Prostate gland (tissue), 2 donors: ENCODE data around the gene CLEC3B. TPM values are rescaled to one million over a fixed set of nuclear protein-coding genes. Genes with fewer than 3 reads are reported as not detected.

ENCODE experiments used
- DNase-seq: peaks from one replicate; pipeline ENCODE4 v3.0.0-alpha.2; 2019; ENCODE audit warnings: low spot score
- H3K27ac ChIP-seq, 2 donors: fragments of 200-600 bp; sonication (generic); 2 replicates each; pipeline ENCODE4 v1.5.1; 2017 to 2019
- H3K27me3 ChIP-seq: fragments of 200-600 bp; sonication (generic); replicated peaks from 2 replicates; pipeline ENCODE4 v1.5.1; 2019; ENCODE audit not compliant: insufficient read depth
- H3K36me3 ChIP-seq, 2 donors: fragments of 200-600 bp; sonication (generic); 1 replicate in 1 of 2; 2 replicates in 1 of 2; pipeline versions ENCODE4 v1.5.1 to v1.8.1; 2017 to 2019
- H3K4me1 ChIP-seq: fragments of 200-600 bp; sonication (generic); replicated peaks from 2 replicates; pipeline ENCODE4 v1.5.1; 2019
- H3K4me3 ChIP-seq, 2 donors: fragments of 200-600 bp; sonication (generic); 2 replicates each; pipeline ENCODE4 v1.5.1; 2017 to 2019
- H3K9me3 ChIP-seq: fragments of 200-600 bp; sonication (generic); 2 replicates; pipeline ENCODE4 v1.5.1; 2017
- POLR2A ChIP-seq: fragments of 450-650 bp; IDR thresholded peaks from one replicate; pipeline ENCODE4 v1.6.1; 2016; ENCODE audit warnings: antibody characterized with exemption, mild to moderate bottlenecking
- POLR2AphosphoS5 ChIP-seq: sonication (generic); formaldehyde crosslinking; IDR thresholded peaks from one replicate; pipeline ENCODE4 v1.6.1; 2017; ENCODE audit warnings: antibody characterized with exemption
- WGBS: methylation state at CpG from one replicate; pipeline ENCODE4 v1.1.5; 2018; 5-methylcytosine and 5-hydroxymethylcytosine counted together
- intact Hi-C: fragments of 100-400 bp; cut with DNase I; formaldehyde crosslinking; loops from one replicate; pipeline ENCODE4 v1.14.2; 2022
- total RNA-seq, 2 donors: library from RNA; depleted of rRNA; stranded (reverse); fragments of >200 nt; gene quantifications; one replicate each; pipeline ENCODE4 v1.1.0, GENCODE V29; 2016
- TF ChIP-seq, protein P1 (sequence below), 4 experiments: fragments of 200-600 bp in 2 of 4; fragments of 450-650 bp in 2 of 4; sonication (generic) in 2 of 4; IDR thresholded peaks; 1 replicate in 3 of 4; 2 replicates in 1 of 4; pipeline ENCODE4 v1.5.1; 2016 to 2019; ENCODE audit warnings: antibody characterized with exemption in 4 of 4, mild to moderate bottlenecking in 2 of 4, moderate library complexity in 2 of 4

Gene CLEC3B
- total RNA-seq, 2 donors from 2014 or later, result 16.0 to 61.1 TPM

DNA sequence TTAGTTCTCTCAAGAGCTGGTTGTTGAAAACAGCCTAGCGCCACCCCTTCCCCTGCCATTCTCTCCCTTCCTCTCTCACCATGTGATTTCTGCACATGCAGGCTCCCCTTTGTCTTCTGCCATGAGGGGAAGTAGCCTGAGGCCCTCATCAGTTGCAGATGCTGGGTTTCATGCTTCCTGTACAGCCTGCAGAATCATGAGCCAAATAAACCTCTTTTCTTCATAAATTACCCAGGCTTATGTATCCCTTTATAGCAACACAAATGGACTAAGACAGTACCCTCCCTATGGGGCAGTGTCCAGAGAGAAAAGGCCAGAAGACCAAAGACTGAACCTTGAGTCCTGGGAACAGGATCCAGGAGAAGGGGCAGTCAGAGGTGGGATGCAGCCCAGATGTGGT is 54.7 kb downstream of the CLEC3B start:
- no peaks in the 10 kb centered on the region for H3K9me3 ChIP-seq
- H3K27me3 ChIP-seq, result no peaks in the 10 kb centered on the region
- H3K27ac ChIP-seq, result no peak overlapping the region
- H3K4me1 ChIP-seq, result no peaks in the 10 kb centered on the region
- intact Hi-C loops, result no loop called here
- TF ChIP-seq, protein P1, sequence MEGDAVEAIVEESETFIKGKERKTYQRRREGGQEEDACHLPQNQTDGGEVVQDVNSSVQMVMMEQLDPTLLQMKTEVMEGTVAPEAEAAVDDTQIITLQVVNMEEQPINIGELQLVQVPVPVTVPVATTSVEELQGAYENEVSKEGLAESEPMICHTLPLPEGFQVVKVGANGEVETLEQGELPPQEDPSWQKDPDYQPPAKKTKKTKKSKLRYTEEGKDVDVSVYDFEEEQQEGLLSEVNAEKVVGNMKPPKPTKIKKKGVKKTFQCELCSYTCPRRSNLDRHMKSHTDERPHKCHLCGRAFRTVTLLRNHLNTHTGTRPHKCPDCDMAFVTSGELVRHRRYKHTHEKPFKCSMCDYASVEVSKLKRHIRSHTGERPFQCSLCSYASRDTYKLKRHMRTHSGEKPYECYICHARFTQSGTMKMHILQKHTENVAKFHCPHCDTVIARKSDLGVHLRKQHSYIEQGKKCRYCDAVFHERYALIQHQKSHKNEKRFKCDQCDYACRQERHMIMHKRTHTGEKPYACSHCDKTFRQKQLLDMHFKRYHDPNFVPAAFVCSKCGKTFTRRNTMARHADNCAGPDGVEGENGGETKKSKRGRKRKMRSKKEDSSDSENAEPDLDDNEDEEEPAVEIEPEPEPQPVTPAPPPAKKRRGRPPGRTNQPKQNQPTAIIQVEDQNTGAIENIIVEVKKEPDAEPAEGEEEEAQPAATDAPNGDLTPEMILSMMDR (IDR thresholded peaks at IDR 0.05), result no peak
- TF ChIP-seq POLR2A (no peak), POLR2AphosphoS5 (no peak)
- 83% methylated on average over 1 of the region's 1 CpG for WGBS
- no peak overlapping the region for H3K4me3 ChIP-seq
- H3K36me3 ChIP-seq, result no peaks in the 10 kb centered on the region
- DNase-seq, result no peak

DNA sequence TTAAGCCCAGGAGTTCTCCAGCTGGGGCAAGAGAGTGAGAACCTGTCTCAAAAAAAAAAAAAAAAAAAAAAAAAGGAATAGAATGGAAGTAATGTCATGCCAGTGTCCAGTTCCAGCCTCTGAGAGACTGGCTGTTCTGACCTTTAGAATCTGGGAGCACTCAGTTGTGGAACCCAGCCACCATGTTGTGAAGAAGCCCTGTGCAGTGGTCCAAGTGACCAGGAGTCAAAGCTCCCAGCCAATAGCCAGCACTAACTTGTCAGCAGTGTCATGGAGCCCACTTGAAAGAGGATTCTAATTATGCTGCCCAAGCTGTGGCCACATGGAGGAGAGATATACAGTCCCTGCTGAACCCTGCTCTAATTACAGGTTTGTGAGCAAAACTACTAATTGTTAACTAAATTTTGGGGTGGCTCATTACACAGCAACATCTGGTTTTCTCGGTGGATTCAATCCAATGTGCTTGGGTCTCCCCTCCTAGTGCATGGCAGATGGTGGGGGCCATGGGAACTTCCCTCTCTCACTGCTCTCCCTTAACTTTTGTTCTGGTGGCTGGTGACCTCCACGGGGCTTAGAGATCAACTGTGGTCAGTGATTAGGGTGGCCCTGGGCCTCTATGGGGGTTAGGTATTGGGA is 55.5 kb downstream of the CLEC3B start:
- WGBS, result 83% methylated on average over 2 of the region's 2 CpGs
- H3K27ac ChIP-seq, result no peak overlapping the region
- no peak overlapping the region for H3K4me3 ChIP-seq
- H3K4me1 ChIP-seq, result no peaks in the 10 kb centered on the region
- intact Hi-C loops, result no loop called here
- no peaks in the 10 kb centered on the region for H3K36me3 ChIP-seq
- TF ChIP-seq, protein P1 (IDR thresholded peaks at IDR 0.05), result no peak
- no peak for TF ChIP-seq POLR2A
- TF ChIP-seq POLR2AphosphoS5, result no peak
- H3K27me3 ChIP-seq, result no peaks in the 10 kb centered on the region
- DNase-seq, result no peak
- H3K9me3 ChIP-seq, result no peaks in the 10 kb centered on the region

DNA sequence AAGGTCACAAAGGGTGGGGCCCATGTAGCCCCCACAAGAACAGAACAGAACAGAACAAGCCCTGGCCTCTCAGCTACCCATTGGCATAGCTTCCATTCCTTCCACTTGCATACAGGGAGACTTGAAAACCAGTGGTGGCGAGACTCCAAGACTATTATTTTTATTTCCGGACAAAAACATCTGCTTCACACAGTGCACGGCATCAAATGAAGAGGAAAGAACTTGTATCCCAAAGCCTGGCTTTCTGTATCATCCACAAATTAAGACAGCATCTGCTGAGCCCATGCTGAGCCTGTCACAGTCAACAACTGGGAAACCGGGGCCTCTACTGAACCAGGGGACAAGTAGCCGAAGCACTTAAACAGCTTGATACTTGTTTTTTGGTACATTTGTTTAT is 56.0 kb downstream of the CLEC3B start:
- no peak overlapping the region for H3K27ac ChIP-seq
- WGBS, result 65% methylated on average over 5 of the region's 5 CpGs
- H3K4me3 ChIP-seq, result no peak overlapping the region
- no peaks in the 10 kb centered on the region for H3K9me3 ChIP-seq
- intact Hi-C loops, result no loop called here
- no peaks in the 10 kb centered on the region for H3K36me3 ChIP-seq
- no peaks in the 10 kb centered on the region for H3K27me3 ChIP-seq
- DNase-seq, result no peak
- H3K4me1 ChIP-seq, result no peaks in the 10 kb centered on the region
- no peak for TF ChIP-seq POLR2AphosphoS5
- TF ChIP-seq POLR2A, result no peak
- TF ChIP-seq, protein P1 (IDR thresholded peaks at IDR 0.05), result no peak

DNA sequence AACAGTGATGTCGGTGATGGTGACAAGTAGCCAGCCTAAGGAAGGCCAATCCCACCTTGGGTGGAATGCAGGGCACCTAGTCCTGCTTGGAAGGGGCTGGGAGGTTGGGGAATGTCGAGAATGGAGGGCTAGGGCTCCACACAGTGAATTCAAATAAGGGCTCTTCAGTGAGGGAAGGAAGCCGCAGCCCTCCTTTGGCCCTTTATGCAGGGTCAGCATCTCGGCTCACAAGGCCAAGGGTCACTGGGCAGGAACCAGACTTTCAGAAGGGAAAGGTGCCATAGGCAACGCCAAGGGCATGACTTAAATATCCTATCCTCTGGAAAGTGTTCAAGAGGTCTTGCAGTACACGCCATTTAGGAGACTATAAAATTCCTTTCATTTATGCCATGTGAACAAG is 56.9 kb downstream of the CLEC3B start:
- WGBS, result 66% methylated on average over 6 of the region's 6 CpGs
- no peak overlapping the region for H3K4me3 ChIP-seq
- TF ChIP-seq POLR2A, result no peak
- TF ChIP-seq POLR2AphosphoS5, result no peak
- TF ChIP-seq, protein P1 (IDR thresholded peaks at IDR 0.05), result no peak
- no peaks in the 10 kb centered on the region for H3K9me3 ChIP-seq
- H3K4me1 ChIP-seq, result no peaks in the 10 kb centered on the region
- intact Hi-C loops, result no loop called here
- no peak overlapping the region for H3K27ac ChIP-seq
- no peaks in the 10 kb centered on the region for H3K27me3 ChIP-seq
- no peak for DNase-seq
- H3K36me3 ChIP-seq, result no peaks in the 10 kb centered on the region

DNA sequence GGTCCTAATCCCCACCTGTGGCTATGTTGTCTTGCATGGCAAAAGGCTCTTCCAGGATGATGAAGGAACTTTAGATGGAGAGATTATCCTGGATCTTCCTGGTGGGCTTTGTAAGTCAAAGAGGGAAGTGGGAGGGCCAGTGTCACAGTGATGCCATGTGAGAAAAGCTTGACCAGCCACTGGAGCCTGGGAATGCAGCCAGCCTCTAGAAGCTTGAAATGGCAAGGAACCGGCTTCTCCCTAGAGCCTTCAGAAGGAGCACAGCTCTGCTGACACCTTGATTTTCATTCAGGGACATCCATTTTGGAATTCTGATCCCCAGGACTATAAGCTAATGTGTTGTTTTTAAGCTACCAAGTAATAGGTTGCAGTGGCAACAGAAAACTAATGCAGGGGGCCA is 58.3 kb downstream of the CLEC3B start:
- no peaks in the 10 kb centered on the region for H3K27me3 ChIP-seq
- no peak overlapping the region for H3K4me3 ChIP-seq
- H3K9me3 ChIP-seq, result no peaks in the 10 kb centered on the region
- TF ChIP-seq, protein P1 (IDR thresholded peaks at IDR 0.05), result no peak
- TF ChIP-seq POLR2A (no peak), POLR2AphosphoS5 (no peak)
- H3K4me1 ChIP-seq, result peaks cover 10% of the 10 kb centered on the region
- H3K27ac ChIP-seq, result no peak overlapping the region
- intact Hi-C loops, result no loop called here
- no peak for DNase-seq
- H3K36me3 ChIP-seq, result no peaks in the 10 kb centered on the region
- WGBS, result 80% methylated on average over 1 of the region's 1 CpG
